GM19397 (cell line): Measurements from ENCODE around the gene ING4.

Experiments used
- ATAC-seq: cut with Tn5 transposase; IDR thresholded peaks from one replicate; pipeline ENCODE4 v1.9.1; 2021; ENCODE audit warnings: mild to moderate bottlenecking, moderate library complexity; ENCODE audit not compliant: unreplicated experiment

The ING4 gene

GRCh38 chr12:6607751-6608591, 54.9 kb downstream of the ING4 start:
- ATAC-seq: no peak

DNA sequence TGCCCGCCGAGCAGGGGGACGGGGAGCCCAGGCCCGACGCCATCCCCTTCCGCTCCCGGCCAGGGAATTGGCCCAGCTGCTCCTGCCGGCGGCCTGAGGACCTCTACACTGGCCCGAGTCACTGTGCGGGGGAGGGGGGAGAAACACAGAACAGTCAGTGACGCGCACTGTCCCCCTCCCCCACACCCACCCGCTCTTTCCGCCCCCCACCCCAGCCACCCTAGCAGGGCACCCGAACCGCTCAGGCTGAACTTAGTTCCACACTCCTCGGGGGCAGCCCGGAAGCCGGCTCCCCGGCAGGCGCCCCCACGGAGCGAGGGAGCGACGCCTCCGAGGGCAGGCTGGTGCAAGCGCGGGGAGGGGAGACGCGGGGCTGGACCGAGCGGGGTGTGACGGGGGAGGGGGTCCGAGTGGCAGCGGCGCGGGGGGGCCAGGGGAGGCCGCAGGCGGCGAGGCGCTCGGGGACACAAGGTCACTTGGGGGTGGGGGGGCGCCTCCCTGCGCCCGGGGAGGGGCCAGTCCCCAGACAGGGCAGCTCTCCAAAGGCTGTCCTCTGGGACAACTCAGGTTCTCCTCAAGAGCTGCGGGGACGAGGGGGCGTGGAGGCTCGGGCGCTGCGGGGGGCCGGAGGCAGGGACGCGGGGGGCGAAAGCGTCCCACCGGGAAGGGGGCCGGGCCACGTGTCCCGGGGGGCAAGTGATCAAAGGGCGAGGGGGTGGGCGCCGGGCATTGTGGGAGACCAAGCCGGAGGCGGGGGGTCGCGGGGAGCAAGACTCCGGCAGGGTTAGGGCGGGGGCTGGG, 56.4 kb downstream of the ING4 start:
- ATAC-seq: no peak

DNA sequence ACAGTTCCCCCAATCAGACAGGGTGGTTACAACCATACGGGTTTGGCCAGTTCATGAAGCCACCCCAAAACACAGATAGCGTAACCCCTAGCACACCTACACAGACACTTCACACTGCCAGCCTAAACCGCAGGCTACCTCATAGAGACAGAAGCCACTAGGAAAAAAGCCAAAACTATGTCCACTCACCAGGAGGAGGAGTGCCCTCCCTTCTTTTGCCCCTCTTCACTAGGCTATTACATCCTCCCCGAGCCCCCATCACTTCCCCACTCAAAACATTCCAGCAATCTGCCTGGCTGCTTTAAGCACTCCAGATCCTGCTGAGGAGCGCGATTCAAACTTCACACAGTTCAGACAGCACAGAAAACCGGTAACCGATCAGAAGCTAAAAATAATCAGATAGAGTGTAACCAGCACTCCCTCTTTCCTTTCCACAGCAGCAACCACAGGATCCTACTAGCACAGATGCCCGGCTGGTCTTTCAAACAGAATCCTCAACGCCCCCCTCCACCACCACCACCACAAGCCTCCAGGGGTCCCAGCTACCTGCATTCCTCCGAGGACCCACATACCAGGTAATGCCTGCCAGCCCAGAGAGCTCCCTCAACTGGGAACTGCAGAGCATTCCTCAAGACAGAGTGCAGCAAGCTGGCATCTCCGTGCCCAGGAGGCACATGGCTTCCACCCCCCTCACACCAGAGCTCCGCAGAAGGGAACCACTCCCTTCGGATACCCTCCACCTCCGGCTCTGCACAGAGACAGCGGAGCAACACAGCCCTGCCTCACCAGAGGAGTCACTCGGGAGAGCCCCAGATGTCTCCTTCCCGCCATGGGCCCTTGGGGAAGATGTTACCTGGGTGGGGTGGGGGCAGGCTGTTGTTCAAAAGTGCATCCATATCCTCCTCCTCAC, 57.2 kb downstream of the ING4 start:
- no peak for ATAC-seq

- ATAC-seq: no peak
Observed at GRCh38 chr12:6604259-6605029, 58.5 kb downstream of the ING4 start.

DNA sequence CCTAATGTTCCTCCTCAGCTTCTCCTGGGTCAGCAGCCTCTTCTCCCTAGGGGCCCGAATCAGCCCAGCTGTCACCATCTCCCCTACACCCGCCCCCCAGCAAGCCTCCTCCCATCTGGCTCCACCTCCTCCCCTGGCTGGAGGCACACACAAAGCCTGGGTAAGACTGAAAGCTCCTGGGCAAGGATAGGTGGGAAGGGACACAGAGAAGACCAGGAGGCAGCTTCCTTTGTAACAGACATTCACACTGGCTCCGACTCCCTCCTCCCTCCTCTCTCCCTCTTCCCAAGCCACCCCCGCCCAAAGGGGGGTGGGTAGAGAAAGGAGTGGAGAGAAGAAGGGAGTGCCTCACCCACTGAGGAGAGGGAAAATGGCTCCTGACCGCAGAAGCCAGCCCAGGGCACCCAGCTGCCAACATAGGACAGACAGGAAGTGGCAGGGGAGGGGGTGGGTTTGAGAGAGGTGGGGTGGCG, 59.8 kb downstream of the ING4 start:
- no peak for ATAC-seq

- no peak for ATAC-seq
Observed at GRCh38 chr12:6602526-6602925, 60.4 kb downstream of the ING4 start.
